GM12878 (cell line): ENCODE data around the gene MAMDC4.

ENCODE experiments used
- NFIC ChIP-seq: IDR thresholded peaks from 2 replicates; pipeline ENCODE4 v1.6.1; 2012; ENCODE audit warnings: low read depth, mild to moderate bottlenecking, inconsistent platforms, low read length, moderate library complexity
- TF ChIP-seq, protein P1 (sequence below): IDR thresholded peaks from 2 replicates; pipeline ENCODE4 v1.6.1; 2012; ENCODE audit warnings: mild to moderate bottlenecking, low read depth, low read length

DNA sequence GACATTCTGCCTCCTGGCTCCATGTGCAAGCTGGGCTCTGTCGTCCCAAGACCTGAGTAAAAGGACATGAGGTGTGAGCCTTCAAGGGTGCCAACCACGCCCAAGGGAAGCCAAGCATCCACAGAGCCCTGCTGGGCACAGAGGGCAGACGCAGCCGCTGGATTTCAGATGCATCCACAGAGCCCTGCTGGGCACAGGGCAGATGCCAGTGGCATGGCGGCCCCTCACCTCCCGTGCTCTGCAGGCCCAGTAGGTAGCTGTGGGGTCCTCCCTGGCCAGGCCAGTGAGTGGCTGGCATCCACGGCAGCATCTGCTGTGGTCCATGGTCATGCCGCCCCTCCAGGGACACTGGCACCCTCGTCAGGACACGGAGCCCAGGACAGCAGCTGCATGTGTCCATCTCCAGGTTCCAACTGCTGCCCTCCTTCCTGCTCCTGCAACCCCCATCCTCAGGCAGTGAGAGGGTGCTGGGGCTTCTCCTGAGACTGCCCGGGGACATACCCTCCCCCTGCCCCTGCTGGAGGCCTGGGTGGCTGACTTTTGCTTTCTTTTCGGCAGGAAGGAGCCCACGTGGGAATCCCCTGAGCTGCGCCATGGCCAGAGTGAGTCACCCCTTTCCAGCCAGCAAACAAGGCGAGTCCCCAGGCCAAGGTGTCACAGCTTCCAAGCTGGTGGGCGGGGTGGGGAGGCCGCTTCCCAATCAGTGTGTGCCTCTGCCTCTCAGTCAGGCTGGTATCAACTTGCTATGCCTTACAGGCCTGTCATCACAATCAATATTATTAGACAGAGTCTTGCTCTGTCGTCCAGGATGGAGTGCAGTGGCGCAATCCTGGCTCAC is 30.2 kb downstream of the MAMDC4 start:
- TF ChIP-seq, protein P1, sequence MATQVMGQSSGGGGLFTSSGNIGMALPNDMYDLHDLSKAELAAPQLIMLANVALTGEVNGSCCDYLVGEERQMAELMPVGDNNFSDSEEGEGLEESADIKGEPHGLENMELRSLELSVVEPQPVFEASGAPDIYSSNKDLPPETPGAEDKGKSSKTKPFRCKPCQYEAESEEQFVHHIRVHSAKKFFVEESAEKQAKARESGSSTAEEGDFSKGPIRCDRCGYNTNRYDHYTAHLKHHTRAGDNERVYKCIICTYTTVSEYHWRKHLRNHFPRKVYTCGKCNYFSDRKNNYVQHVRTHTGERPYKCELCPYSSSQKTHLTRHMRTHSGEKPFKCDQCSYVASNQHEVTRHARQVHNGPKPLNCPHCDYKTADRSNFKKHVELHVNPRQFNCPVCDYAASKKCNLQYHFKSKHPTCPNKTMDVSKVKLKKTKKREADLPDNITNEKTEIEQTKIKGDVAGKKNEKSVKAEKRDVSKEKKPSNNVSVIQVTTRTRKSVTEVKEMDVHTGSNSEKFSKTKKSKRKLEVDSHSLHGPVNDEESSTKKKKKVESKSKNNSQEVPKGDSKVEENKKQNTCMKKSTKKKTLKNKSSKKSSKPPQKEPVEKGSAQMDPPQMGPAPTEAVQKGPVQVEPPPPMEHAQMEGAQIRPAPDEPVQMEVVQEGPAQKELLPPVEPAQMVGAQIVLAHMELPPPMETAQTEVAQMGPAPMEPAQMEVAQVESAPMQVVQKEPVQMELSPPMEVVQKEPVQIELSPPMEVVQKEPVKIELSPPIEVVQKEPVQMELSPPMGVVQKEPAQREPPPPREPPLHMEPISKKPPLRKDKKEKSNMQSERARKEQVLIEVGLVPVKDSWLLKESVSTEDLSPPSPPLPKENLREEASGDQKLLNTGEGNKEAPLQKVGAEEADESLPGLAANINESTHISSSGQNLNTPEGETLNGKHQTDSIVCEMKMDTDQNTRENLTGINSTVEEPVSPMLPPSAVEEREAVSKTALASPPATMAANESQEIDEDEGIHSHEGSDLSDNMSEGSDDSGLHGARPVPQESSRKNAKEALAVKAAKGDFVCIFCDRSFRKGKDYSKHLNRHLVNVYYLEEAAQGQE, result no peak
- TF ChIP-seq NFIC, result no peak
